Measurements from ENCODE around the gene ANKH.
A peak's percentile ranks its signal among the peaks of the same experiment; 100 is the strongest.
"Not testable (repeated sequence)": the region's sequence is repeated elsewhere in the genome, so short reads cannot be mapped to it uniquely, and the experiment has no call there.

The ANKH gene

DNA sequence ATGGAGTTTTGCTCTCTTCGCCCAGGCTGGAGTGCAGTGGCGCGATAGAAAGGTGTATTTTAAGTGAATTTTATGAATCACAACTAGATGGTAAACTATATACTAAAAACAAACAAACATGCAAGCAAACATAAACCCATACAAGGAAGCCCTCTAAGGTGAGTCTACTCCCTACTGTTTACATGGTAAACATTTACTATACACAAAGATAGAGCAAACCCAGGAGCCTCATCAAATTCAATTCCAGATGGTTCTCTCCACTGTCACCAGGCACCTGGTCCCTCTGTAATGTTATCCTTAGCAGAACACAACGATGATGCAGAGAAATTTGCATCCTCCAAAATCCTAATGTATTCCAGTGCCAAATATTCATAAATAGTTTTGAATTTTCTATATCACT, 17.9 kb downstream of the ANKH start:
- no peak for DNase-seq

GRCh38 chr5:14852779-14853178, 18.8 kb downstream of the ANKH start:
- DNase-seq = no peak

- DNase-seq = no peak
Observed at GRCh38 chr5:14851999-14852526, 19.5 kb downstream of the ANKH start.

- no peak for DNase-seq
Observed at GRCh38 chr5:14851597-14851996, 20.0 kb downstream of the ANKH start.

GRCh38 chr5:14851050-14851419, 20.5 kb downstream of the ANKH start:
- no peak for DNase-seq

DNA sequence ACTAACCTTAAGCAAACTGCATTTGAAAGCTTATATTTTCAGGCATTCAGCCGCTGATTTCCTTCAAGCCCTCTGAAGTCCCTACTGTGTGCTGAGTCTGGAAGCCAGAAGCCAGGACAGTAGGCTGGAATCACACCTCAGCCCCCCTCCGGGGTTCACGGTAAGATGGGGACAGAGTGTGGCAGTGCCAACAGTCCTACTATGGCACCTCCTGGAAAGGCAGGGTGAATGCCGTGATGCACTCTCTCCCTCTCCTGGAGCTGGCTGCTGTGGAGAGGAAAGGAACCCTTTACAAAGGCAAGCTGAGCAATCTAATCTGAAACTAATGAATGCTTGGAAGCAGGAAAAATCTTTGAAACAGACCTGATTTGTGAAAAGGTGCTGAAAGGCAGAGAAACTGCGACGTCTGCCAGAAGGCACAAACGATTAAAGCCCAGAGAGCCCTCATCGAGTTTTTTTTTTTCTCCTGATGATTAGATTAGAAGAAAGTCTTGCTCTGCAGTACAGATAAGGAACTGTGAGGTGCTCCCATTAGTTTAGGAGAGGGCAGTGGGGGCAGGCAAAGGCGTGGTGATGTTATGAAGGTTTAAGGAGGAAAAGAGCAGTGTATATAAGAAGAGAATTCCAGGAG, 21.0 kb downstream of the ANKH start:
- DNase-seq = no peak

DNA sequence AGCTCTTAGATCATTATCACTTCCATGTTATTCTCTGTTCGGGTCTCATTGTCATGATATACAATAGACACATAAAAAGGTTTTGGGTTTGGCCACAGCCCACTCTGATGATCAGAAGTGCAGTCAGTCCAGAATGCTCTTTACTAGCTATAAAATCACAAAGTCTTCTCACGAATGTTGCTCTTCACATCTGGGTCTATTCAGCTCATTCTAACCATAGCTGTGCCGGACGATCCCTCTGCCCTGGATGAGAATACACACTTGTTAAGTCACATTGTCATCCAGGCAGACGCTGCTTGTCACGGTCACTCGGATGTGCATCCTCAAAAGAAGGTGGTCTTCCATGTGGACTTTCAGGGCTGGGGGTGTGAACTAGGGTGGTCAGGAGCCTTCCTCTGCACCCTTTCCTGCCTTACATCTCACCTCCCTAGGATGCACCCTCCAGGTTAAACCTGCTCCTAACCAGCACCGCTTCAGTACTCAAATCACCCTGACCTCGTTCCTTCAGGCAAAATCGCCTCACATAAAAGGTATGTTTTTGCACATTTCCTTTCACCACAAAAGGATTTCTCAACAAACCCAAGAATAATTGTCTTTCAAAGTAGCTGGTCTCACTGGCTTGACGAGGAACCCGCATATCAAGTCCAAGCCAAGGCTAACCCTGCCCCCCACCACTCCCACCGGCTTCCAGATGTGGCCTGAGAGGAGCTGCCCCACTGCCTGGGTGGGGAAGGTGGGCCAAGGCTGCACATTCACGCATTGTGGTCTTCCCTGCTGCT, 21.9 kb downstream of the ANKH start:
- DNase-seq = no peak

DNA sequence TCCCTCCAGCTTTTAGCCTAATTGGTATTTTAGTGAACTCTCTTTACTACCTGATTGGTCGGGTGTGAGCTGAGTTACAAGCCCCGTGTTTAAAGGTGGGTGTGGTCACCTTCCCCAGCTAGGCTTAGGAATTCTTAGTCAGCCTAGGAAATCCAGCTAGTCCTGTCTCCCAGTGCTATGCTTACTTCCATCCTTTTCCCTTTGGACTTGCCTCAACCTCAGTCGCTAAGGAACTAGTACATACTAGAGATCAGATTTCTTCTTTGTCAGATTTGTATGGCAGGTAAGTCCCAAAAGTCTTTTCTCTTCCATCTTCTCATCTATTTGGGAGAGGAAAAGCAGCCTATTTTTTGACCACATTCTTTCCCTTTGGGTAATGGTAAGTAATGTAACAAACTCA, 22.6 kb downstream of the ANKH start:
- DNase-seq = not testable (repeated sequence)

DNA sequence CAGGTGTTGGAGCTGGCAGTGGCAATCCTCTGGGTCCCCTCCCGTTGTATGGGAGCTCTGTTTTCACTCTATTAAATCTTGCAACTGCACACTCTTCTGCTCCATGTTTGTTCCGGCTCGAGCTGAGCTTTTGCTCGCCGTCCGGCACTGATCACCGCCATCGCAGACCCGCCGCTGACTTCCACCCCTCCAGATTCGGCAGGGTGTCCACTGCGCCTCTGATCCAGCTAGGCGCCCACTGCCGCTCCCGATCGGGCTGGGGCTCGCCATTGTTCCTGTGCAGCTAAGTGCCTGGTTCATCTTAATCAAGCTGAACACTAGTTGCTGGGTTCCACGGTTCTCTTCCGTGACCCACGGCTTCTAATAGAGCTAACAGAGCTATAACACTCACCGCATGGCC, 23.2 kb downstream of the ANKH start:
- no peak for DNase-seq

- no peak for DNase-seq
Observed at GRCh38 chr5:14847471-14847870, 24.1 kb downstream of the ANKH start.

DNA sequence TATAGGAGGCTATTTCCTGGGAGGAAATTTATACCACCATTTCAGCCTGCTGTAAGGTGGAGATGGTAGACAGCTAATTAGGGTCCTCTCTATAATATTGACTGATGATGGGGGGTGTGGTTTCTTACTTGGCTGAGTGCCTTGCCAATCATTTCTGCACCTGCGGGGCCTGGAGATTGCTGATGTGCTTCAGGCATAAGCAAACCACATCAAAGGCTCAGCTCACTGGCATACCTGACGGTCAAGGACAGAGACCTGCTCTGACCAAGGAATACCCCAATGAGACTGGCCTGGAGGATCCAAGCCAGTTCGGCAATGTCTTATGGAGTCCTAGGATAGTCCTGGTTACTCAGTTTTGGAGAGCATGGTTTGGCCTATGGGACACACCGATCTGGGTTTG, 29.5 kb downstream of the ANKH start:
- DNase-seq = no peak

DNA sequence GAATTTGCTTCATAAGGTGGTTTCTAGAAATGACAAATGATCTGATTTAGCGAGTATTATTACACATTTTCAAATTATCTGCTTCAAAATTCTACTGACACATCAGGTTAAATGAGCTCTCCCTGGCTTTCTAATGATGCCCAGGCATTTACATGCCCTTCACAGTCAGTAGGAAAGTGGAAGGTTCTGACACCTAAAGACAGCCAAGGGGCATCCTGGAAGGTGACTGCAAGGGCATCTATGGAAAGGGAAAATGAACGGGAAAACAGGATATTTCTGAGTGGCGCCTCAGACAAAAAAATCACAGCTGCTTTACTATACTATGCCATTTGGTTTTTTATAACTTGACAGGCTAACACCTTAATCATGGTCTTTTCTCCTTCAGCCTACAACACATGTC, 31.0 kb downstream of the ANKH start:
- DNase-seq = no peak

DNA sequence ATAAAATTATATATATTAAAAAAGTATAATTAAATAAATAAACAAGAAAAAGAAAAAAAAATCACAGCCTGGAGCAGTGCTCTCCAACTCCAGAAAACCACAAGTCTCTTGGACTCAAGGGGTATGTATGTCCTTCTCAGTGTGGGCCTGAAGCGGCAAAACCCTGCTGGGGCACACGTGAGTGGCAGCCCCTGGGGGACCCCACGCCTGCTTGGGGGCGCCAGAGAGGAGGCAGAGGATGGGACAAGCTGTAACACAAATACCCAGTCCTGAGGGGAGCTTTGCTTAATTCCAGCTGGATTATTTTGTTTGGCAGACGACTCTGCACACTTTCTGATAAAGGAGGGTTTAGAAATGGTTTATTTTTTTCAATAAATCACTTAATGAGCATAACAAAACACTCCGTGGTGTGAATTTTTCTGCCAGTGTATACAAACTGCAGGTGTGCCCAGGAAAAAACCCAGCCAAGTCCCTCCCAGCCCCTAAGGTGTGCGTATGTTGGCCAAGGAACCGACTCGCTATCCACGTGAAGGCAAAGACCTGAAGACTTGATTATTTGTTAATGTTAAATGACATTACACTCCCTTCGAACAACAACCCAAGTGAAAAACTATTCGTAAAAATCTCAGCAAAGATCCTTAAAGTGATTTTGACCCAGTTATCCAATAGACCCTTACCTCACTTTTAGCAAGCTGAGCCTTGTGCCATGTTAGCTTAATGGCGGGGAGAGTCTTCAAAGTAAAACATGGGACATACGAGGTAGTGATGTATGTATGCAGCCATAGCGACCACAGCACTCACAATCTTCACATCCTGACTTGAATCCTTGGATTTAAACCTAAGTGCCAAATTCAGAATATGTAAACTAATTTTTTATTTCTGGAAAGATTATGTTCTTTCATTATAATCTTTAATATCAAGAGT, 32.9 kb downstream of the ANKH start:
- no peak for DNase-seq

- not testable (repeated sequence) for DNase-seq
Observed at GRCh38 chr5:14837423-14838122, 34.0 kb downstream of the ANKH start.

- DNase-seq = peak; percentile 19
Observed at GRCh38 chr5:14834584-14835550, 36.7 kb downstream of the ANKH start.

GRCh38 chr5:14834062-14834461, 37.5 kb downstream of the ANKH start:
- no peak for DNase-seq

DNA sequence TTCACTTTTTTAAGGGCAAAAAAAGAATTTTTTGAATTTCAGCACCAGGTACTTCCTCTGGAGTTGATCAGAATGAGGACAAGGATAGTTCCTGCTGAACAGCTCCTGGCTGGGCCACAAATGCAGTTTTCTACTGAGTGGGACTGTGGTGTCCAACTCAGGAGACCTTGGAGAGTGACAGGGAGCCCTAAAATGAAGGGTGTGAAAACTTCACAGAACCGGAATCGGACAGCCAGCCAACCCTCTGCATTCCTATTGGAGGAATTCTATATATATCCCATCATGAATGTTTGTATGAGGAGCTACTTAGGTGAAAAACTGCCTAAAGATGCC, 40.6 kb downstream of the ANKH start:
- DNase-seq = no peak

GRCh38 chr5:14830210-14831005, 41.2 kb downstream of the ANKH start:
- no peak for DNase-seq

DNA sequence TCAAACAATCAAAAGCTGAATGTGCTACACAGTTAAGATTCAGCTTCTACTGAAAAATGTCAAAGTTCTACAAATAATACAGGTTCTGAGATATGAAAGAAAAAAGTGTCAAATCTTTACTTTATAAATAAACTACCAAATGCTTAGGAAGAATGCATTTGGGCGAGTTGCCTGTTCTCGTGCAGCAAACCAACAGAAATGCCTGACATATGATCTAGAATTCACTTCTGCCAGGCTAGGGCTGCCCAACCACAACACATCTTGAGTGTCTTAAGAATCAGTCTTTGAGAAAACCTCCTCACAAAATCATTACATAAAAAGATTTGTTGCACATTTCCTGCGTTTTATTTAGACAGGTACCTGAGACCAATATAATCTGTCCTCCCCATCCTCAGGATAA, 42.2 kb downstream of the ANKH start:
- no peak for DNase-seq

DNA sequence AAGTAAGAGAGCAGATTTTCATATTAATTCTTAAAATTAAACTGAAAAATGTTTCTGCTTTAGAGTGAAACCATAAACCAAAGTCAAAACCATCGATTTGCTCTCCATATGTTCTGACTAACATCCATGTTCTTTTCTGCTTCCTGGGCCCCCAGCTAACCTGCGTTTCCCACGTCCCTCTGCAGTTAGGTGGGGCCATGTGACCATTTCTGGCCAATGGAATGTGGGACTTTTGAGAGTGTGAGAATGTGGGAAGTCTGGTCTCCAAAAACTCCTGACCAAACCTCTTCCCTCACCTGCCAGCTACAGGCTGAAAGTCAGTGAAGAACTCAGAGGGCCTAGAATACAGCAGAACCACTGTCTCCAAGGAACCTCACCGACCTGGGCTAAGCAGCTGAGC, 44.9 kb downstream of the ANKH start:
- DNase-seq = no peak

DNA sequence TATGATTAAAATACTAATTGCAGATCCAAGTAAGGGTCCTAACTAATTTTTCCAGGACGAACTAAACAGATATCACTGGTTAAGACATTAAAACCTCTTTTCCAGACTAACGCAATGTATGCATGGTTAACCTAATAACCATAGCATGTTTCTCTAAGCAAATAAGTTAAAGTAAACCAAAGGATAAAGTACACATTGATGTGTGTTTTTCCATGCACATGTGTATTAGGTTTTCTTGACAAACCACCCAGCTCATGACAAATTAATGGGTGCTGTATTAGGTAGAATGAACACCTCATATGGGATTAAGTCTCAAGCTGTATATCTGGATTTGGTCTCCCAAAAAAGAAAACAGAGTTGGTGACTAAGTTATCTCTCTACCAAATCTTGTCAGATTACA, 45.6 kb downstream of the ANKH start:
- DNase-seq = no peak
